Measurements from ENCODE around the gene RHOH.

DNA sequence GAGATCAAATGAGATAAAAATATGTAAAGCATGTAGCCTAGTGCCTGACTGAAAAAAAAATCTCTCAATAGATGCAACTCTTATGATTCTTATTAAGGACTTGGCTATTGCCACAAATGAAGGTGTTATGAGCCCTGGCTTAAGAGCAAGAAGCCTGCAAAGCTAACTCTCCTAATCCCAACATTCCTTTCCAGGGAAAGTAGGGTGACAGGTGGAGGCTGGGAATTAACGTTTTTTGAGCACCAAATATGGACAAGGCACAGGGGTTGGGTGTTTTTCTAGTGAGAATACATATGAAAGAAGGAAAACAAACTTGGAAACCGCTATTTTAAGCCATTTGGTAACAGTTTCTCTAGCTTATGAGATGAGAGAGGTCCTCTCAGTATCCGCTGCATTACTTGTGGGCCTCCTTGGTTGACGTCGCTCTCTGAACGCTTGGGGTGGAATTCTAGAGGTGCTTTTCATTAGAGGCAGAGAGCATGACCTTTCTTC lies 2.4 kb downstream of the RHOH start:
- TF ChIP-seq, protein P1, sequence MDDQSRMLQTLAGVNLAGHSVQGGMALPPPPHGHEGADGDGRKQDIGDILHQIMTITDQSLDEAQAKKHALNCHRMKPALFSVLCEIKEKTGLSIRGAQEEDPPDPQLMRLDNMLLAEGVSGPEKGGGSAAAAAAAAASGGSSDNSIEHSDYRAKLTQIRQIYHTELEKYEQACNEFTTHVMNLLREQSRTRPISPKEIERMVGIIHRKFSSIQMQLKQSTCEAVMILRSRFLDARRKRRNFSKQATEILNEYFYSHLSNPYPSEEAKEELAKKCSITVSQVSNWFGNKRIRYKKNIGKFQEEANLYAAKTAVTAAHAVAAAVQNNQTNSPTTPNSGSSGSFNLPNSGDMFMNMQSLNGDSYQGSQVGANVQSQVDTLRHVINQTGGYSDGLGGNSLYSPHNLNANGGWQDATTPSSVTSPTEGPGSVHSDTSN (CRISPR knock-in tag; IDR thresholded peaks at IDR 0.05; ENCODE audit: borderline replicate concordance) = no peak
- no peak for TF ChIP-seq GTF3A (CRISPR knock-in tag; conservative IDR thresholded peaks at IDR 0.05)
- TF ChIP-seq, protein P2, sequence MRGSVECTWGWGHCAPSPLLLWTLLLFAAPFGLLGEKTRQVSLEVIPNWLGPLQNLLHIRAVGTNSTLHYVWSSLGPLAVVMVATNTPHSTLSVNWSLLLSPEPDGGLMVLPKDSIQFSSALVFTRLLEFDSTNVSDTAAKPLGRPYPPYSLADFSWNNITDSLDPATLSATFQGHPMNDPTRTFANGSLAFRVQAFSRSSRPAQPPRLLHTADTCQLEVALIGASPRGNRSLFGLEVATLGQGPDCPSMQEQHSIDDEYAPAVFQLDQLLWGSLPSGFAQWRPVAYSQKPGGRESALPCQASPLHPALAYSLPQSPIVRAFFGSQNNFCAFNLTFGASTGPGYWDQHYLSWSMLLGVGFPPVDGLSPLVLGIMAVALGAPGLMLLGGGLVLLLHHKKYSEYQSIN (CRISPR knock-in tag; IDR thresholded peaks at IDR 0.05; ENCODE audit: borderline replicate concordance) = no peak
- TF ChIP-seq RFX1 (IDR thresholded peaks at IDR 0.05) = no peak
- TF ChIP-seq, protein P3, sequence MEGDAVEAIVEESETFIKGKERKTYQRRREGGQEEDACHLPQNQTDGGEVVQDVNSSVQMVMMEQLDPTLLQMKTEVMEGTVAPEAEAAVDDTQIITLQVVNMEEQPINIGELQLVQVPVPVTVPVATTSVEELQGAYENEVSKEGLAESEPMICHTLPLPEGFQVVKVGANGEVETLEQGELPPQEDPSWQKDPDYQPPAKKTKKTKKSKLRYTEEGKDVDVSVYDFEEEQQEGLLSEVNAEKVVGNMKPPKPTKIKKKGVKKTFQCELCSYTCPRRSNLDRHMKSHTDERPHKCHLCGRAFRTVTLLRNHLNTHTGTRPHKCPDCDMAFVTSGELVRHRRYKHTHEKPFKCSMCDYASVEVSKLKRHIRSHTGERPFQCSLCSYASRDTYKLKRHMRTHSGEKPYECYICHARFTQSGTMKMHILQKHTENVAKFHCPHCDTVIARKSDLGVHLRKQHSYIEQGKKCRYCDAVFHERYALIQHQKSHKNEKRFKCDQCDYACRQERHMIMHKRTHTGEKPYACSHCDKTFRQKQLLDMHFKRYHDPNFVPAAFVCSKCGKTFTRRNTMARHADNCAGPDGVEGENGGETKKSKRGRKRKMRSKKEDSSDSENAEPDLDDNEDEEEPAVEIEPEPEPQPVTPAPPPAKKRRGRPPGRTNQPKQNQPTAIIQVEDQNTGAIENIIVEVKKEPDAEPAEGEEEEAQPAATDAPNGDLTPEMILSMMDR (CRISPR knock-in tag; IDR thresholded peaks at IDR 0.05) = no peak
- TF ChIP-seq ZNF3 (CRISPR knock-in tag; IDR thresholded peaks at IDR 0.05) = no peak
- no peak for TF ChIP-seq DNMT1 (CRISPR knock-in tag; IDR thresholded peaks at IDR 0.05)
- TF ChIP-seq, protein P4, sequence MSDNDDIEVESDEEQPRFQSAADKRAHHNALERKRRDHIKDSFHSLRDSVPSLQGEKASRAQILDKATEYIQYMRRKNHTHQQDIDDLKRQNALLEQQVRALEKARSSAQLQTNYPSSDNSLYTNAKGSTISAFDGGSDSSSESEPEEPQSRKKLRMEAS (IDR thresholded peaks at IDR 0.05) = no peak

Data from HepG2 (cell line).